DND-41 (cell line): ENCODE data around the gene DLK2.

ENCODE experiments used
- EZH2 ChIP-seq: IDR thresholded peaks from 3 replicates; pipeline ENCODE4 v1.6.1; 2012; ENCODE audit warnings: borderline replicate concordance, low read depth, mild to moderate bottlenecking, moderate library complexity, low read length, inconsistent platforms; ENCODE audit not compliant: severe bottlenecking
- TF ChIP-seq, protein P1 (sequence below): IDR thresholded peaks from 2 replicates; pipeline ENCODE4 v1.5.1; 2012; ENCODE audit warnings: borderline replicate concordance, low read length, moderate library complexity, mild to moderate bottlenecking; ENCODE audit not compliant: poor library complexity, severe bottlenecking; ENCODE audit errors: extremely low read depth

- TF ChIP-seq, protein P1, sequence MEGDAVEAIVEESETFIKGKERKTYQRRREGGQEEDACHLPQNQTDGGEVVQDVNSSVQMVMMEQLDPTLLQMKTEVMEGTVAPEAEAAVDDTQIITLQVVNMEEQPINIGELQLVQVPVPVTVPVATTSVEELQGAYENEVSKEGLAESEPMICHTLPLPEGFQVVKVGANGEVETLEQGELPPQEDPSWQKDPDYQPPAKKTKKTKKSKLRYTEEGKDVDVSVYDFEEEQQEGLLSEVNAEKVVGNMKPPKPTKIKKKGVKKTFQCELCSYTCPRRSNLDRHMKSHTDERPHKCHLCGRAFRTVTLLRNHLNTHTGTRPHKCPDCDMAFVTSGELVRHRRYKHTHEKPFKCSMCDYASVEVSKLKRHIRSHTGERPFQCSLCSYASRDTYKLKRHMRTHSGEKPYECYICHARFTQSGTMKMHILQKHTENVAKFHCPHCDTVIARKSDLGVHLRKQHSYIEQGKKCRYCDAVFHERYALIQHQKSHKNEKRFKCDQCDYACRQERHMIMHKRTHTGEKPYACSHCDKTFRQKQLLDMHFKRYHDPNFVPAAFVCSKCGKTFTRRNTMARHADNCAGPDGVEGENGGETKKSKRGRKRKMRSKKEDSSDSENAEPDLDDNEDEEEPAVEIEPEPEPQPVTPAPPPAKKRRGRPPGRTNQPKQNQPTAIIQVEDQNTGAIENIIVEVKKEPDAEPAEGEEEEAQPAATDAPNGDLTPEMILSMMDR = no peak
- no peak for TF ChIP-seq EZH2
Observed at GRCh38 chr6:43469947-43470346, 14.6 kb upstream of the DLK2 start.
